GM18907 (cell line): Measurements from ENCODE around the gene TMEM132D.

Experiments
- ATAC-seq: cut with Tn5 transposase; IDR thresholded peaks from one replicate; pipeline ENCODE4 v1.9.1; 2021; ENCODE audit warnings: mild to moderate bottlenecking, moderate library complexity; ENCODE audit not compliant: unreplicated experiment

Gene TMEM132D

GRCh38 chr12:129605666-129606065 is 298.2 kb downstream of the TMEM132D start:
- no peak for ATAC-seq

- no peak for ATAC-seq
Observed at GRCh38 chr12:129604506-129604905, 299.3 kb downstream of the TMEM132D start.

- ATAC-seq = no peak
Observed at GRCh38 chr12:129599406-129599805, 304.4 kb downstream of the TMEM132D start.

GRCh38 chr12:129594098-129594497 is 309.7 kb downstream of the TMEM132D start:
- no peak for ATAC-seq

- ATAC-seq = no peak
Observed at GRCh38 chr12:129592449-129592848, 311.4 kb downstream of the TMEM132D start.

- no peak for ATAC-seq
Observed at GRCh38 chr12:129589503-129589902, 314.3 kb downstream of the TMEM132D start.

GRCh38 chr12:129588142-129588541 is 315.7 kb downstream of the TMEM132D start:
- ATAC-seq = no peak

GRCh38 chr12:129585296-129585695 is 318.5 kb downstream of the TMEM132D start:
- ATAC-seq = no peak

GRCh38 chr12:129579879-129580278 is 323.9 kb downstream of the TMEM132D start:
- no peak for ATAC-seq

- ATAC-seq = no peak
Observed at GRCh38 chr12:129571901-129572494, 331.8 kb downstream of the TMEM132D start.

- ATAC-seq = no peak
Observed at GRCh38 chr12:129570796-129571400, 332.9 kb downstream of the TMEM132D start.

- ATAC-seq = no peak
Observed at GRCh38 chr12:129566800-129567199, 337.0 kb downstream of the TMEM132D start.

- ATAC-seq = no peak
Observed at GRCh38 chr12:129564768-129565167, 339.1 kb downstream of the TMEM132D start.

GRCh38 chr12:129563266-129563665 is 340.6 kb downstream of the TMEM132D start:
- no peak for ATAC-seq

GRCh38 chr12:129561304-129561703 is 342.5 kb downstream of the TMEM132D start:
- ATAC-seq = no peak

GRCh38 chr12:129559776-129560175 is 344.0 kb downstream of the TMEM132D start:
- no peak for ATAC-seq

- ATAC-seq = no peak
Observed at GRCh38 chr12:129558036-129558435, 345.8 kb downstream of the TMEM132D start.

GRCh38 chr12:129556082-129556481 is 347.7 kb downstream of the TMEM132D start:
- no peak for ATAC-seq

GRCh38 chr12:129552996-129553750 is 350.7 kb downstream of the TMEM132D start:
- ATAC-seq = no peak

- no peak for ATAC-seq
Observed at GRCh38 chr12:129551441-129551840, 352.4 kb downstream of the TMEM132D start.

- ATAC-seq = no peak
Observed at GRCh38 chr12:129550353-129550752, 353.5 kb downstream of the TMEM132D start.

GRCh38 chr12:129549656-129550055 is 354.2 kb downstream of the TMEM132D start:
- ATAC-seq = no peak
